Activated naive CD8-positive, alpha-beta T cell treated with anti-CD3 and anti-CD28 coated beads, Interleukin-2, amount 50 U/mL, for 24 hours (primary cell): ENCODE data around the gene RCSD1.

Source experiments
- ATAC-seq: fragments of 150-1000 bp; cut with Tn5 transposase; one replicate; pipeline ENCODE4 v1.10.0; 2021
- DNase-seq: peaks from one replicate; pipeline ENCODE4 v3.0.0; 2021
- H3K27ac Mint-ChIP-seq: one replicate; pipeline ENCODE4 v1.8.0; 2021; ENCODE audit warnings: mild to moderate bottlenecking, mixed read lengths
- H3K27me3 Mint-ChIP-seq: one replicate; pipeline ENCODE4 v1.8.0; 2021; ENCODE audit warnings: mixed read lengths
- H3K36me3 Mint-ChIP-seq: one replicate; pipeline ENCODE4 v1.8.0; 2021; ENCODE audit warnings: low read depth, mixed read lengths
- H3K4me1 Mint-ChIP-seq: one replicate; pipeline ENCODE4 v1.8.0; 2021; ENCODE audit warnings: mixed read lengths
- H3K4me3 Mint-ChIP-seq: one replicate; pipeline ENCODE4 v1.8.0; 2021; ENCODE audit warnings: mild to moderate bottlenecking, moderate library complexity, mixed read lengths
- H3K9me3 Mint-ChIP-seq: one replicate; pipeline ENCODE4 v1.8.0; 2021; ENCODE audit warnings: mixed read lengths

The RCSD1 gene

GRCh38 chr1:167746988-167747655 is 117.1 kb downstream of the RCSD1 start:
- no peaks in the 10 kb centered on the region for H3K36me3 Mint-ChIP-seq
- H3K27ac Mint-ChIP-seq: no peak overlapping the region
- ATAC-seq (no peak), DNase-seq (no peak)
- no peaks in the 10 kb centered on the region for H3K9me3 Mint-ChIP-seq
- peaks cover 13% of the 10 kb centered on the region for H3K4me1 Mint-ChIP-seq
- no peak overlapping the region for H3K4me3 Mint-ChIP-seq
- no peaks in the 10 kb centered on the region for H3K27me3 Mint-ChIP-seq

GRCh38 chr1:167747988-167748387 is 118.0 kb downstream of the RCSD1 start:
- Mint-ChIP-seq H3K9me3 (no peaks in the 10 kb centered on the region), H3K4me3 (no peak overlapping the region)
- no peak for ATAC-seq

GRCh38 chr1:167748906-167749305 is 118.9 kb downstream of the RCSD1 start:
- Mint-ChIP-seq H3K27me3 (no peaks in the 10 kb centered on the region), H3K4me1 (peaks cover 20% of the 10 kb centered on the region), H3K36me3 (no peaks in the 10 kb centered on the region), H3K9me3 (no peaks in the 10 kb centered on the region), H3K27ac (no peak overlapping the region), H3K4me3 (no peak overlapping the region)
- DNase-seq (no peak), ATAC-seq (no peak)

More at GRCh38 chr1:167747988-167748387, 118.0 kb downstream of the RCSD1 start:
- no peak overlapping the region for H3K27ac Mint-ChIP-seq
- H3K36me3 Mint-ChIP-seq: no peaks in the 10 kb centered on the region
- H3K4me1 Mint-ChIP-seq: peaks cover 17% of the 10 kb centered on the region
- H3K27me3 Mint-ChIP-seq: no peaks in the 10 kb centered on the region
- no peak for DNase-seq

- DNase-seq (no peak), ATAC-seq (no peak)
- Mint-ChIP-seq H3K9me3 (no peaks in the 10 kb centered on the region), H3K4me3 (no peak overlapping the region), H3K27ac (no peak overlapping the region), H3K36me3 (no peaks in the 10 kb centered on the region), H3K27me3 (no peaks in the 10 kb centered on the region), H3K4me1 (peaks cover 18% of the 10 kb centered on the region)
These were observed 119.7 kb downstream of the RCSD1 start for GRCh38 chr1:167749741-167750140.

GRCh38 chr1:167750641-167751040 is 120.6 kb downstream of the RCSD1 start:
- H3K9me3 Mint-ChIP-seq: no peaks in the 10 kb centered on the region
- DNase-seq (no peak), ATAC-seq (no peak)
- no peaks in the 10 kb centered on the region for H3K36me3 Mint-ChIP-seq
- H3K4me1 Mint-ChIP-seq: peaks cover 17% of the 10 kb centered on the region
- H3K27me3 Mint-ChIP-seq: no peaks in the 10 kb centered on the region
- H3K4me3 Mint-ChIP-seq: no peak overlapping the region
- H3K27ac Mint-ChIP-seq: no peak overlapping the region

- DNase-seq: no peak
- no peak overlapping the region for H3K27ac Mint-ChIP-seq
- H3K4me1 Mint-ChIP-seq: peaks cover 17% of the 10 kb centered on the region
- no peaks in the 10 kb centered on the region for H3K9me3 Mint-ChIP-seq
- no peak for ATAC-seq
- H3K27me3 Mint-ChIP-seq: no peaks in the 10 kb centered on the region
- no peaks in the 10 kb centered on the region for H3K36me3 Mint-ChIP-seq
- H3K4me3 Mint-ChIP-seq: no peak overlapping the region
These were observed 121.6 kb downstream of the RCSD1 start for GRCh38 chr1:167751676-167752075.

GRCh38 chr1:167752219-167752985 is 122.4 kb downstream of the RCSD1 start:
- Mint-ChIP-seq H3K4me3 (no peak overlapping the region), H3K27ac (peak overlapping the region; percentile 24)
- ATAC-seq: peak; percentile 68

GRCh38 chr1:167755654-167756053 is 125.6 kb downstream of the RCSD1 start:
- no peak for ATAC-seq
- no peaks in the 10 kb centered on the region for H3K27me3 Mint-ChIP-seq
- no peak overlapping the region for H3K27ac Mint-ChIP-seq
- H3K4me3 Mint-ChIP-seq: no peak overlapping the region
- H3K9me3 Mint-ChIP-seq: no peaks in the 10 kb centered on the region
- H3K36me3 Mint-ChIP-seq: no peaks in the 10 kb centered on the region
- H3K4me1 Mint-ChIP-seq: peaks cover 21% of the 10 kb centered on the region
- no peak for DNase-seq

More at GRCh38 chr1:167752219-167752985, 122.4 kb downstream of the RCSD1 start:
- Mint-ChIP-seq H3K4me1 (peaks cover 20% of the 10 kb centered on the region), H3K9me3 (no peaks in the 10 kb centered on the region), H3K36me3 (no peaks in the 10 kb centered on the region), H3K27me3 (no peaks in the 10 kb centered on the region)
- DNase-seq: no peak
